ENCODE measurements around the gene WASL. TPM values are rescaled to one million over a fixed set of nuclear protein-coding genes. Genes with fewer than 3 reads are reported as not detected.

WASL gene
- polyA plus RNA-seq, 1 donor from 2014 or later: 22.5 TPM

DNA sequence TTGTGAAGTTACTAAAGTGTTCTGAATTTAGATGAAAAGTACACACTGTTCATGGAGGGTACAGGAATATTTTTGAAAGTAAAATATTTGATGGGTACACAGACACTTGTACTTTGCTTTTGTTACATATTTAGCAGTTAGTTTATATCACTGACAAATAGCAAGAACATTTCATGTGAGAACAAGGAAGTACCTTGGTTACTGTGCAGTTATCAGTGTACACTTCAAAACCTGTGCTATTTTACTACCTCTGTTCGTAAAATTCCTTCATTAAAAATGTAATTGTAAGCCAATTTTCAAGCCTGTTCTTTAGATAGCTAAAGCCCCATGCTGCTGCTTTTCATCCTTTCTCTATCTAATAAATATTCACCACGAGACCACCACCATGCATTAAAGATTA lies 39.8 kb upstream of the WASL start:
- Histone ChIP-seq H3K9me2 (ENCODE audit: insufficient read depth, low read length) (no peaks in the 10 kb centered on the region), H3K27me3 (ENCODE audit: insufficient read depth, low read depth, low read length) (no peaks in the 10 kb centered on the region), H3F3A (ENCODE audit: insufficient read depth, low read length, poor library complexity, severe bottlenecking) (no peaks in the 10 kb centered on the region), H4K20me1 (ENCODE audit: insufficient read depth) (no peaks in the 10 kb centered on the region), H3K27ac (ENCODE audit: low read length) (no peak overlapping the region), H3K79me2 (replicated peaks; ENCODE audit: insufficient read depth, low read length) (no peaks in the 10 kb centered on the region), H3K9ac (ENCODE audit: low read length) (no peak overlapping the region), H3K4me3 (ENCODE audit: low read length) (no peak overlapping the region), H3K4me2 (ENCODE audit: low read length) (no peak overlapping the region), H3K36me3 (ENCODE audit: insufficient read depth, low read length) (no peaks in the 10 kb centered on the region), H3K9me3 (ENCODE audit: low read length) (no peaks in the 10 kb centered on the region), H2AFZ (ENCODE audit: low read depth, low read length) (no peak overlapping the region)
- TF ChIP-seq SMC3 (conservative IDR thresholded peaks at IDR 0.05; ENCODE audit: poor library complexity) (no peak), POLR2AphosphoS5 (IDR thresholded peaks at IDR 0.05) (no peak), EZH2 (IDR thresholded peaks at IDR 0.05; ENCODE audit: borderline replicate concordance, insufficient read depth, low read length, poor library complexity, severe bottlenecking) (no peak), TAF1 (IDR thresholded peaks at IDR 0.05; ENCODE audit: low read depth) (no peak), CTCF (IDR thresholded peaks at IDR 0.05; ENCODE audit: poor library complexity, severe bottlenecking) (no peak), EP300 (conservative IDR thresholded peaks at IDR 0.05; ENCODE audit: poor library complexity, severe bottlenecking) (no peak), RAD21 (conservative IDR thresholded peaks at IDR 0.05) (no peak)

DNA sequence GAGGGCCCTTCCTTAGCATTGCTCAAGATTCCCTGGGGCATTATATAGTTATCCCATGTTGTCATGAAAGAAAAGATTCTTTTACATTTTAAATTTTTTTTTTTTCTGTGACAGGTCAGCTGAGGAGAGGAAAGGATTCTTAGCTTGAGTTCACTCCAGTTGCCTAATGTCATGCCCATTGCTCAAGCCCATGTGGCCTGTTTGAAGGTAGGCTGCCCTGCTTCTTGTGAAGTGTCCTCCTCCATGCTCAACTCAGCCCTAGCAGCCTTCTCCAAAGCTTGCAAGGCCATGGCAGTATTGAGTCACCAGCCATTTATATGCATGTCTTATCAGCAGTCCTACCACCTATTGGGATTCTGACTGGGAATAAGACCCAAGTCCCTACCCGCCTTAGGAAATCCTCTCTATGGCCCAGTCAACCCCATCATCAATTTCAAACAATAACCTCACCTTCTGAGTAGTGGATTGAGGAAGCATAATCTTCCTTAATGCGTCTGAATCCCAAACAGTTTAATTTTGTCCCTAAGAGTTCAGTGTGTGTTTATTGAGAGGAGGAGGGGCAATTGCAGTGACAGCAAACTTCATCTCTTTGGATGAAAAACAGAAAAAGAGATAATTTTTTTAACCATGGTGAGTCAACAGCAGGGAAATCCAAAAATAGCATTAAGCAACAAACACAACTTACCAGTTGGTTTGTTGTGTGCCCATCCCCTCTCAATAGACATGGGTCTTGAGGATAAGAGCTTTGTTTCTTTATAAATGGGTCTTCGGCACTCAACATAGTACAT lies 38.6 kb upstream of the WASL start:
- no peaks in the 10 kb centered on the region for H3F3A ChIP-seq (ENCODE audit: insufficient read depth, low read length, poor library complexity, severe bottlenecking)
- no peaks in the 10 kb centered on the region for H3K9me2 ChIP-seq (ENCODE audit: insufficient read depth, low read length)
- no peak overlapping the region for H2AFZ ChIP-seq (ENCODE audit: low read depth, low read length)
- no peaks in the 10 kb centered on the region for H3K27me3 ChIP-seq (ENCODE audit: insufficient read depth, low read depth, low read length)
- no peaks in the 10 kb centered on the region for H3K9me3 ChIP-seq (ENCODE audit: low read length)
- no peaks in the 10 kb centered on the region for H4K20me1 ChIP-seq (ENCODE audit: insufficient read depth)
- TF ChIP-seq MXI1 (conservative IDR thresholded peaks at IDR 0.05; ENCODE audit: poor library complexity, severe bottlenecking): no peak
- TF ChIP-seq SMC3 (conservative IDR thresholded peaks at IDR 0.05; ENCODE audit: poor library complexity): no peak
- no peak for TF ChIP-seq RAD21 (conservative IDR thresholded peaks at IDR 0.05)
- no peak for TF ChIP-seq EP300 (conservative IDR thresholded peaks at IDR 0.05; ENCODE audit: poor library complexity, severe bottlenecking)
- TF ChIP-seq POLR2AphosphoS5 (IDR thresholded peaks at IDR 0.05): no peak
- no peak for TF ChIP-seq CTCF (IDR thresholded peaks at IDR 0.05; ENCODE audit: poor library complexity, severe bottlenecking)
- TF ChIP-seq, protein P1, sequence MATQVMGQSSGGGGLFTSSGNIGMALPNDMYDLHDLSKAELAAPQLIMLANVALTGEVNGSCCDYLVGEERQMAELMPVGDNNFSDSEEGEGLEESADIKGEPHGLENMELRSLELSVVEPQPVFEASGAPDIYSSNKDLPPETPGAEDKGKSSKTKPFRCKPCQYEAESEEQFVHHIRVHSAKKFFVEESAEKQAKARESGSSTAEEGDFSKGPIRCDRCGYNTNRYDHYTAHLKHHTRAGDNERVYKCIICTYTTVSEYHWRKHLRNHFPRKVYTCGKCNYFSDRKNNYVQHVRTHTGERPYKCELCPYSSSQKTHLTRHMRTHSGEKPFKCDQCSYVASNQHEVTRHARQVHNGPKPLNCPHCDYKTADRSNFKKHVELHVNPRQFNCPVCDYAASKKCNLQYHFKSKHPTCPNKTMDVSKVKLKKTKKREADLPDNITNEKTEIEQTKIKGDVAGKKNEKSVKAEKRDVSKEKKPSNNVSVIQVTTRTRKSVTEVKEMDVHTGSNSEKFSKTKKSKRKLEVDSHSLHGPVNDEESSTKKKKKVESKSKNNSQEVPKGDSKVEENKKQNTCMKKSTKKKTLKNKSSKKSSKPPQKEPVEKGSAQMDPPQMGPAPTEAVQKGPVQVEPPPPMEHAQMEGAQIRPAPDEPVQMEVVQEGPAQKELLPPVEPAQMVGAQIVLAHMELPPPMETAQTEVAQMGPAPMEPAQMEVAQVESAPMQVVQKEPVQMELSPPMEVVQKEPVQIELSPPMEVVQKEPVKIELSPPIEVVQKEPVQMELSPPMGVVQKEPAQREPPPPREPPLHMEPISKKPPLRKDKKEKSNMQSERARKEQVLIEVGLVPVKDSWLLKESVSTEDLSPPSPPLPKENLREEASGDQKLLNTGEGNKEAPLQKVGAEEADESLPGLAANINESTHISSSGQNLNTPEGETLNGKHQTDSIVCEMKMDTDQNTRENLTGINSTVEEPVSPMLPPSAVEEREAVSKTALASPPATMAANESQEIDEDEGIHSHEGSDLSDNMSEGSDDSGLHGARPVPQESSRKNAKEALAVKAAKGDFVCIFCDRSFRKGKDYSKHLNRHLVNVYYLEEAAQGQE (IDR thresholded peaks at IDR 0.05; ENCODE audit: borderline replicate concordance): no peak
- TF ChIP-seq EZH2 (IDR thresholded peaks at IDR 0.05; ENCODE audit: borderline replicate concordance, insufficient read depth, low read length, poor library complexity, severe bottlenecking): no peak
- H3K4me3 ChIP-seq (ENCODE audit: low read length): no peak overlapping the region
- H3K4me2 ChIP-seq (ENCODE audit: low read length): no peak overlapping the region
- H3K27ac ChIP-seq (ENCODE audit: low read length): no peak overlapping the region
- H3K36me3 ChIP-seq (ENCODE audit: insufficient read depth, low read length): no peaks in the 10 kb centered on the region
- no peaks in the 10 kb centered on the region for H3K79me2 ChIP-seq (replicated peaks; ENCODE audit: insufficient read depth, low read length)
- H3K9ac ChIP-seq (ENCODE audit: low read length): no peak overlapping the region

Data from neural cell (in vitro differentiated cells).